Panc1 (cell line): ENCODE measurements around the gene FBXO27. TPM values are rescaled to one million over a fixed set of nuclear protein-coding genes. Genes with fewer than 3 reads are reported as not detected.

Experiments used
- ATAC-seq: fragments of 200-7000 bp; cut with Tn5 transposase; 2 replicates; pipeline ENCODE4 v1.9.1; 2020; ENCODE audit warnings: mild to moderate bottlenecking, moderate library complexity
- BruUV-seq: library from RNA; stranded (reverse); fragments of 400-500 nt; replicated peaks from 2 replicates; lab custom pipeline; 2021; lab: Mats Ljungman, UMichigan
- CTCF ChIA-PET: fragments of 300-600 bp; sonication (Branson Sonifier 250); formaldehyde crosslinking; loops from one replicate; lab custom pipeline; 2022; ENCODE audit warnings: antibody characterized with exemption; lab: Charles Lee
- POLR2A ChIA-PET: fragments of 300-600 bp; sonication (Branson Sonifier 250); formaldehyde crosslinking; loops from one replicate; lab custom pipeline; 2022; ENCODE audit warnings: antibody characterized with exemption; lab: Charles Lee
- DNase-seq: peaks from one replicate; pipeline ENCODE4 v3.0.0-alpha.2; 2010; ENCODE audit warnings: low read depth, low spot score
- H3K27ac ChIP-seq: 2 replicates; pipeline ENCODE4 v1.5.1; 2011; ENCODE audit warnings: mild to moderate bottlenecking, low read length, inconsistent platforms
- H3K27me3 ChIP-seq: fragments of 200-500 bp; sonication (Bioruptor generic); 2 replicates; pipeline ENCODE4 v1.6.0; 2014; ENCODE audit warnings: low read length, inconsistent platforms; ENCODE audit not compliant: control insufficient read depth, insufficient read depth
- H3K36me3 ChIP-seq: fragments of 200-500 bp; sonication (Bioruptor generic); 2 replicates; pipeline ENCODE4 v1.5.1; 2014; ENCODE audit warnings: inconsistent platforms, mild to moderate bottlenecking, low read length, moderate library complexity; ENCODE audit not compliant: control insufficient read depth, insufficient read depth
- H3K4me1 ChIP-seq: 2 replicates; pipeline ENCODE4 v1.5.1; 2011; ENCODE audit warnings: inconsistent platforms, mild to moderate bottlenecking, low read length, moderate library complexity; ENCODE audit not compliant: control insufficient read depth, insufficient read depth
- H3K4me3 ChIP-seq, 2 experiments: 2 replicates each; pipeline ENCODE4 v1.5.1; 2011 to 2012; ENCODE audit warnings: low read depth in 2 of 2, low read length in 2 of 2, mild to moderate bottlenecking in 2 of 2, inconsistent platforms in 1 of 2, moderate library complexity in 1 of 2
- H3K9me3 ChIP-seq: fragments of 200-500 bp; sonication (Bioruptor generic); 2 replicates; pipeline ENCODE4 v1.5.1; 2014; ENCODE audit warnings: low read depth, mild to moderate bottlenecking, inconsistent platforms, low read length, moderate library complexity; ENCODE audit not compliant: control insufficient read depth, insufficient read depth
- POLR2AphosphoS5 ChIP-seq: IDR thresholded peaks from 2 replicates; pipeline ENCODE4 v1.6.1; 2012; ENCODE audit warnings: mild to moderate bottlenecking, low read depth, low read length, moderate library complexity
- REST ChIP-seq, 2 experiments: IDR thresholded peaks; 2 replicates each; pipeline ENCODE4 v1.6.1; 2011 to 2012; ENCODE audit warnings: low read depth in 2 of 2, control low read depth in 1 of 2, low read length in 1 of 2, mild to moderate bottlenecking in 1 of 2, moderate library complexity in 1 of 2; ENCODE audit not compliant: insufficient read depth in 1 of 2
- SIN3A ChIP-seq: IDR thresholded peaks from 2 replicates; pipeline ENCODE4 v1.6.1; 2012; ENCODE audit warnings: low read depth, mild to moderate bottlenecking, low read length, moderate library complexity, borderline replicate concordance; ENCODE audit not compliant: insufficient read depth
- TCF7L2 ChIP-seq: IDR thresholded peaks from 2 replicates; pipeline ENCODE4 v1.6.1; 2011; ENCODE audit warnings: mild to moderate bottlenecking, low read depth, low read length, inconsistent platforms
- in situ Hi-C: cut with HindIII; loops from 2 replicates; pipeline ENCODE4 v1.10.0; 2016; ENCODE audit warnings: low sequenced_read_pairs, low pct_unique_long_range_greater_than_20kb
- intact Hi-C: fragments of 100-400 bp; cut with micrococcal nuclease; formaldehyde crosslinking; loops from one replicate; pipeline ENCODE4 v1.10.0; 2022; ENCODE audit not compliant: unreplicated experiment
- total RNA-seq: library from RNA; stranded (reverse); gene quantifications from one replicate; pipeline ENCODE4 v1.2.1, GENCODE V29; 2021; ENCODE audit not compliant: unreplicated experiment
- TF ChIP-seq, protein P1 (sequence below): fragments of 450-650 bp; IDR thresholded peaks from 2 replicates; pipeline ENCODE4 v1.5.1; 2017; ENCODE audit warnings: mild to moderate bottlenecking

FBXO27 gene
- total RNA-seq, 1 experiment from 2014 or later = 443 TPM

GRCh38 chr19:39024875-39025641, 7.3 kb downstream of the FBXO27 start:
- no peaks in the 10 kb centered on the region for H3K4me1 ChIP-seq
- intact Hi-C loops = no loop called here
- DNase-seq (no peak), ATAC-seq (0 out of 2 replicates have a peak, but pooled peaks have one; percentile 18)
- no peak overlapping the region for H3K27ac ChIP-seq
- no peak overlapping the region for H3K4me3 ChIP-seq
- H3K27me3 ChIP-seq = no peaks in the 10 kb centered on the region
- ChIA-PET CTCF (interaction anchor here (0.6 kb wide), 2 partner anchors 43 to 65 kb away, joined by 3 to 6 read pairs; no protein-coding TSS in a partner anchor), POLR2A (interaction anchor here (0.7 kb wide), 1 partner anchor 231 kb away, joined by 3 read pairs; no protein-coding TSS in a partner anchor)
- in situ Hi-C loops = no loop called here
- TF ChIP-seq REST (IDR thresholded peaks at IDR 0.05; ENCODE audit: insufficient read depth in 1 of 2, low read depth in 2 of 2, low read length in 1 of 2) = no peak
- TF ChIP-seq, protein P1, sequence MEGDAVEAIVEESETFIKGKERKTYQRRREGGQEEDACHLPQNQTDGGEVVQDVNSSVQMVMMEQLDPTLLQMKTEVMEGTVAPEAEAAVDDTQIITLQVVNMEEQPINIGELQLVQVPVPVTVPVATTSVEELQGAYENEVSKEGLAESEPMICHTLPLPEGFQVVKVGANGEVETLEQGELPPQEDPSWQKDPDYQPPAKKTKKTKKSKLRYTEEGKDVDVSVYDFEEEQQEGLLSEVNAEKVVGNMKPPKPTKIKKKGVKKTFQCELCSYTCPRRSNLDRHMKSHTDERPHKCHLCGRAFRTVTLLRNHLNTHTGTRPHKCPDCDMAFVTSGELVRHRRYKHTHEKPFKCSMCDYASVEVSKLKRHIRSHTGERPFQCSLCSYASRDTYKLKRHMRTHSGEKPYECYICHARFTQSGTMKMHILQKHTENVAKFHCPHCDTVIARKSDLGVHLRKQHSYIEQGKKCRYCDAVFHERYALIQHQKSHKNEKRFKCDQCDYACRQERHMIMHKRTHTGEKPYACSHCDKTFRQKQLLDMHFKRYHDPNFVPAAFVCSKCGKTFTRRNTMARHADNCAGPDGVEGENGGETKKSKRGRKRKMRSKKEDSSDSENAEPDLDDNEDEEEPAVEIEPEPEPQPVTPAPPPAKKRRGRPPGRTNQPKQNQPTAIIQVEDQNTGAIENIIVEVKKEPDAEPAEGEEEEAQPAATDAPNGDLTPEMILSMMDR = no peak
- no peak for TF ChIP-seq POLR2AphosphoS5
- TF ChIP-seq TCF7L2 = no peak
- no peak for TF ChIP-seq SIN3A
- BruUV-seq = no TSS peak
- H3K9me3 ChIP-seq = no peaks in the 10 kb centered on the region
- H3K36me3 ChIP-seq = peaks cover 10% of the 10 kb centered on the region

DNA sequence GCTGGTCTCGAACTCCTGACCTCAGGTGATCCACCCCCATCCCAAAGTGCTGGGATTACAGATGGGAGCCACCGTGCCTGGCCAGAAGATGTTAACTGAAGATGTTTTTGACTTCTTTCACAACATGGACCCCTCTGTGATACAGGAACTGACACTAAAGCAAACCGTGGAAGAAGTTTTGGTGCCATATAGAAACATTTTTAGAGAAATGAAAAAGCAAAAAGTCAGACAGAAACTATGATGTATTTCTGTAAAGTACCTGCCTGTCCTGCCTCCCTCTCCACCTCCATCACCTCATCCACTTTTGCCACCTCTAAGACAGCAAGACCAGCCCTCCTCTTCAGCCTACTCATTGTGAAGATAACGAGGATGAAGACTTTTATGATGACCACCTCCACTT, 11.3 kb downstream of the FBXO27 start:
- POLR2A ChIA-PET = interaction anchor here (0.7 kb wide), 1 partner anchor 10 kb away, joined by 11 read pairs; no protein-coding TSS in a partner anchor
- H3K27me3 ChIP-seq = no peaks in the 10 kb centered on the region
- H3K27ac ChIP-seq = no peak overlapping the region
- intact Hi-C loops (no loop called here), in situ Hi-C loops (no loop called here)
- BruUV-seq = no TSS peak
- CTCF ChIA-PET = interaction anchor here (0.6 kb wide), 1 partner anchor 31 kb away, joined by 3 read pairs; no protein-coding TSS in a partner anchor
- TF ChIP-seq TCF7L2 = no peak
- no peak for TF ChIP-seq POLR2AphosphoS5
- TF ChIP-seq REST (IDR thresholded peaks at IDR 0.05; ENCODE audit: insufficient read depth in 1 of 2, low read depth in 2 of 2, low read length in 1 of 2) = no peak
- no peak for TF ChIP-seq SIN3A
- TF ChIP-seq, protein P1 = no peak
- DNase-seq (no peak), ATAC-seq (no peak)
- H3K4me3 ChIP-seq = no peak overlapping the region
- no peaks in the 10 kb centered on the region for H3K4me1 ChIP-seq
- no peaks in the 10 kb centered on the region for H3K9me3 ChIP-seq
- H3K36me3 ChIP-seq = no peaks in the 10 kb centered on the region
